Mucosa of stomach (tissue), 1 donor: ENCODE measurements around the gene DOCK4.

Source experiments
- H3K27me3 ChIP-seq: one replicate; pipeline ENCODE4 v1.7.0; 2013; ENCODE audit warnings: mild to moderate bottlenecking, low read length; ENCODE audit not compliant: control insufficient read depth, insufficient read depth
- H3K36me3 ChIP-seq: one replicate; pipeline ENCODE4 v1.7.0; 2013; ENCODE audit warnings: low read length; ENCODE audit not compliant: control insufficient read depth, insufficient read depth
- H3K4me1 ChIP-seq: one replicate; pipeline ENCODE4 v1.7.0; 2013; ENCODE audit warnings: mild to moderate bottlenecking, low read length; ENCODE audit not compliant: control insufficient read depth, insufficient read depth
- H3K4me3 ChIP-seq: one replicate; pipeline ENCODE4 v1.7.0; 2013; ENCODE audit warnings: low read length
- H3K9ac ChIP-seq: one replicate; pipeline ENCODE4 v1.7.0; 2013; ENCODE audit warnings: mild to moderate bottlenecking, low read length, moderate library complexity
- H3K9me3 ChIP-seq: one replicate; pipeline ENCODE4 v1.7.0; 2013; ENCODE audit warnings: mild to moderate bottlenecking, low read length, moderate library complexity; ENCODE audit not compliant: control insufficient read depth
- donor health status: Pancreatic carcinoma.

Gene DOCK4

GRCh38 chr7:112086496-112087254 lies 119.5 kb downstream of the DOCK4 start:
- no peak overlapping the region for H3K4me3 ChIP-seq

GRCh38 chr7:112084520-112084971 lies 121.7 kb downstream of the DOCK4 start:
- H3K9ac ChIP-seq, result no peak overlapping the region
- H3K36me3 ChIP-seq, result no peaks in the 10 kb centered on the region
- H3K4me1 ChIP-seq, result no peaks in the 10 kb centered on the region
- H3K27me3 ChIP-seq, result no peaks in the 10 kb centered on the region
- H3K9me3 ChIP-seq, result no peaks in the 10 kb centered on the region
- no peak overlapping the region for H3K4me3 ChIP-seq

More at GRCh38 chr7:112086496-112087254, 119.5 kb downstream of the DOCK4 start:
- no peaks in the 10 kb centered on the region for H3K4me1 ChIP-seq
- no peaks in the 10 kb centered on the region for H3K27me3 ChIP-seq
- no peaks in the 10 kb centered on the region for H3K36me3 ChIP-seq
- no peaks in the 10 kb centered on the region for H3K9me3 ChIP-seq
- no peak overlapping the region for H3K9ac ChIP-seq

GRCh38 chr7:112083776-112084355 lies 122.3 kb downstream of the DOCK4 start:
- no peak overlapping the region for H3K4me3 ChIP-seq
- no peak overlapping the region for H3K9ac ChIP-seq
- no peaks in the 10 kb centered on the region for H3K9me3 ChIP-seq
- no peaks in the 10 kb centered on the region for H3K4me1 ChIP-seq
- no peaks in the 10 kb centered on the region for H3K36me3 ChIP-seq
- no peaks in the 10 kb centered on the region for H3K27me3 ChIP-seq

GRCh38 chr7:112082306-112082705 lies 123.9 kb downstream of the DOCK4 start:
- Histone ChIP-seq H3K4me3 (no peak overlapping the region), H3K9me3 (no peaks in the 10 kb centered on the region), H3K9ac (no peak overlapping the region), H3K4me1 (no peaks in the 10 kb centered on the region), H3K36me3 (no peaks in the 10 kb centered on the region), H3K27me3 (no peaks in the 10 kb centered on the region)

- Histone ChIP-seq H3K4me1 (no peaks in the 10 kb centered on the region), H3K36me3 (no peaks in the 10 kb centered on the region), H3K9ac (no peak overlapping the region), H3K4me3 (no peak overlapping the region), H3K27me3 (no peaks in the 10 kb centered on the region), H3K9me3 (no peaks in the 10 kb centered on the region)
These were observed 124.4 kb downstream of the DOCK4 start for GRCh38 chr7:112081778-112082177.

GRCh38 chr7:112080978-112081377 lies 125.2 kb downstream of the DOCK4 start:
- Histone ChIP-seq H3K9me3 (no peaks in the 10 kb centered on the region), H3K4me1 (no peaks in the 10 kb centered on the region), H3K27me3 (no peaks in the 10 kb centered on the region), H3K4me3 (no peak overlapping the region), H3K9ac (no peak overlapping the region), H3K36me3 (no peaks in the 10 kb centered on the region)

- H3K36me3 ChIP-seq, result no peaks in the 10 kb centered on the region
- H3K9me3 ChIP-seq, result no peaks in the 10 kb centered on the region
- no peak overlapping the region for H3K4me3 ChIP-seq
- no peaks in the 10 kb centered on the region for H3K4me1 ChIP-seq
- H3K27me3 ChIP-seq, result no peaks in the 10 kb centered on the region
- H3K9ac ChIP-seq, result no peak overlapping the region
These were observed 125.8 kb downstream of the DOCK4 start for GRCh38 chr7:112080441-112080840.

- H3K4me3 ChIP-seq, result no peak overlapping the region
- no peaks in the 10 kb centered on the region for H3K36me3 ChIP-seq
- H3K4me1 ChIP-seq, result no peaks in the 10 kb centered on the region
These were observed 126.5 kb downstream of the DOCK4 start for GRCh38 chr7:112079673-112080072.

GRCh38 chr7:112079122-112079521 lies 127.1 kb downstream of the DOCK4 start:
- Histone ChIP-seq H3K4me1 (no peaks in the 10 kb centered on the region), H3K4me3 (no peak overlapping the region), H3K9ac (no peak overlapping the region), H3K27me3 (no peaks in the 10 kb centered on the region), H3K36me3 (no peaks in the 10 kb centered on the region), H3K9me3 (no peaks in the 10 kb centered on the region)

More at GRCh38 chr7:112079673-112080072, 126.5 kb downstream of the DOCK4 start:
- no peaks in the 10 kb centered on the region for H3K27me3 ChIP-seq
- H3K9me3 ChIP-seq, result no peaks in the 10 kb centered on the region
- H3K9ac ChIP-seq, result no peak overlapping the region

GRCh38 chr7:112076324-112076723 lies 129.9 kb downstream of the DOCK4 start:
- Histone ChIP-seq H3K27me3 (no peaks in the 10 kb centered on the region), H3K9me3 (no peaks in the 10 kb centered on the region), H3K9ac (no peak overlapping the region), H3K4me1 (no peaks in the 10 kb centered on the region), H3K36me3 (no peaks in the 10 kb centered on the region), H3K4me3 (no peak overlapping the region)

GRCh38 chr7:112074464-112074863 lies 131.7 kb downstream of the DOCK4 start:
- Histone ChIP-seq H3K36me3 (no peaks in the 10 kb centered on the region), H3K4me1 (no peaks in the 10 kb centered on the region), H3K27me3 (no peaks in the 10 kb centered on the region), H3K9me3 (no peaks in the 10 kb centered on the region), H3K4me3 (no peak overlapping the region), H3K9ac (no peak overlapping the region)

GRCh38 chr7:112073530-112073929 lies 132.7 kb downstream of the DOCK4 start:
- no peaks in the 10 kb centered on the region for H3K36me3 ChIP-seq
- H3K4me1 ChIP-seq, result no peaks in the 10 kb centered on the region
- H3K4me3 ChIP-seq, result no peak overlapping the region
- no peaks in the 10 kb centered on the region for H3K27me3 ChIP-seq
- H3K9ac ChIP-seq, result no peak overlapping the region
- no peaks in the 10 kb centered on the region for H3K9me3 ChIP-seq
